Stimulated activated CD8-positive, alpha-beta memory T cell treated with anti-CD3 and anti-CD28 coated beads, Interleukin-7, amount 100 ng/mL, for 24 hours (primary cell): ENCODE results near the gene AP1M1.

Source experiments
- DNase-seq: peaks from one replicate; pipeline ENCODE4 v3.0.0-alpha.2; 2020; ENCODE audit warnings: low read depth

AP1M1 gene

GRCh38 chr19:16207490-16208025, 9.8 kb downstream of the AP1M1 start:
- DNase-seq, result no peak

DNA sequence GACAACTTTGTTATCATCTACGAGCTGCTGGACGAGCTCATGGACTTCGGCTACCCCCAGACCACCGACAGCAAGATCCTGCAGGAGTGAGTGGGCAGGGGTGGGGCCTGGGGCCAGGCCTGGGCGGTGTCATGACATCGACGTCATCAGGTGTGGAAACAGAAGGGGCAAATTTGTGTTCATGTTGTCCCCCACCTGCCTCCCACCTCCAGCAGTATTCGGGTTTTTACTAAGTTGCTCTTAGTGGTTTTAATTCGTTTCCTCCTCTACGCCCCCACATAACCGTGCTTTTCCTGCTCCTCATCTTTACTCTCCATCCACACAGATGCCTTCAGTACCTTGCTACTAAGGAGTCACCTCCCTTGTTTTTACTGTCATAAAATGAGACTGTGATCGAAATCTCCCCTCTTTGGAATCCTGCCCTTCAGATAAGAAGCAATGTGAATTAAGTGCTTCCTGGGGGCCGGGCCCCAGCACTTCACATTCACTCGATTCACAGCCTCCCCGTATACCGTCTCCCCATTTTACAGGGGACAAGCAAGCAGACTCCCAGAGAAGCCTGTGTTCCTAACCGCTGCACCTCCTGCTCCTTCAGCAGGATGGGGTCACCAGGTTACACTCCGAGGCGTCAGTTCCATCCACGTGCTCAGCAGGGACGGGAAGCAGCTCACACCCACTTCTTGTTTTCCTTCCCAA, 10.5 kb downstream of the AP1M1 start:
- DNase-seq, result no peak

- no peak for DNase-seq
These were observed 11.3 kb downstream of the AP1M1 start for GRCh38 chr19:16208847-16209665.

- no peak for DNase-seq
These were observed 12.5 kb downstream of the AP1M1 start for GRCh38 chr19:16210168-16210567.

DNA sequence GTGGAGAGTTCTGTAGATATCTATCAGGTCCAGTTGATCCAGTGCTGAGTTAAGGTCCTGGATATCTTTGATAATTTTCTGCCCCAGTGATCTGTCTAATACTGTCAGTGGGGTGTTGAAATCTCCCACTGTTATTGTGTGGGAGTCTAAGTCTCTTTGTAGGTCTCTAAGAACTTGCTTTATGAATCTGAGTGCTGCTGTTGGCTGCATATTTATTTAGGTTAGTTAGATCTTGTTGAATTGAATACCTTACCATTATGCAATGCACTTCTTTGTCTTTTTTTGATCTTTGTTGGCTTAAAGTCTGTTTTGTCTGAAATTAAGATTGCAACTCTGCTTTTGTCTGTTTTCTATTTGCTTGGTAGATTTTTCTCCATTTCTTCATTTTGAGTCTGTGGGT, 15.4 kb downstream of the AP1M1 start:
- DNase-seq, result no peak

DNA sequence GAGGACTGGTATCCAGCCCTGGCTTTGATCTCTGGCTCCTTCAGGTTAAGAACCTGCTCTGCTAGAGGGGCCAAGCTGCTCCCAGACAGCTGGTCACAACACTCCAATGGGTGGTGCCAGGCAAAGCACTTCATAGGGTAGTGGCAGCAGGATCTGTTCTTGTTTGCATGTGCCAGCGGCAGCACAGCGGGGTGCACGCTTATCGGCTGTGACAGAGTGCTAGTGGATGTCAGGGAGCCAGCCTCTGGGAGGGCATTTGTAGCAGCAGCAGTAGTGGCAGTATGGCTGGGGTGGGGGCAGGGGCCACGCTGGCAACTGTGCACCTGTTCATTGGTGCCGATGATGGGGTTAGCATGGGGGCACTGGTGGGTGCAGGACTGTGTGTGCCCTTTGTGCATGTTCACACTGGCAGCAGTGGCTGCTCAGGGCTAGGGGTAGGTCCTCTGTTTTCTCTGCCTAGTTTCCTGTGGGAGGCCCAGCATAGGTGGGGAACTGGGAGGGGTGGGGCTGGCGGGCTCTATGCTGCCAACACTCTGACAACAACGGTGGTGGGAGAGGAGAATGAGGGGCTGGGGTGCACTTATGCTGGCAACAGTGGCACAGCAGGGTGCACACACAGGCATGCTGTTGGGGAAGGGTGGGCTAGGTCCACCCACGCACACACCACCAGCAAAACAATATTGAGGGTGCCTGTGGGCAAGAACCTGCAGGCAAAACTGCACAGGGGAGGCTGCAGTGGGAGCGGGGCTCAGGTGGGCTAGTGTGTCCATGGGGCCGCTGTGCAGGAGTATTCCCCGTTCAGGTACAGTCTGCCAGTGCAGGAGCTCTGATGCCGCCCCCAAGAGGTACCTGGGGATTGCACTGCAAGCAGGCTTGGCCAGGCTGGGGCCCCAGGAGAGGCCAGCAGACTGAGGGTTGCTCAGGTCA, 19.3 kb downstream of the AP1M1 start:
- no peak for DNase-seq

DNA sequence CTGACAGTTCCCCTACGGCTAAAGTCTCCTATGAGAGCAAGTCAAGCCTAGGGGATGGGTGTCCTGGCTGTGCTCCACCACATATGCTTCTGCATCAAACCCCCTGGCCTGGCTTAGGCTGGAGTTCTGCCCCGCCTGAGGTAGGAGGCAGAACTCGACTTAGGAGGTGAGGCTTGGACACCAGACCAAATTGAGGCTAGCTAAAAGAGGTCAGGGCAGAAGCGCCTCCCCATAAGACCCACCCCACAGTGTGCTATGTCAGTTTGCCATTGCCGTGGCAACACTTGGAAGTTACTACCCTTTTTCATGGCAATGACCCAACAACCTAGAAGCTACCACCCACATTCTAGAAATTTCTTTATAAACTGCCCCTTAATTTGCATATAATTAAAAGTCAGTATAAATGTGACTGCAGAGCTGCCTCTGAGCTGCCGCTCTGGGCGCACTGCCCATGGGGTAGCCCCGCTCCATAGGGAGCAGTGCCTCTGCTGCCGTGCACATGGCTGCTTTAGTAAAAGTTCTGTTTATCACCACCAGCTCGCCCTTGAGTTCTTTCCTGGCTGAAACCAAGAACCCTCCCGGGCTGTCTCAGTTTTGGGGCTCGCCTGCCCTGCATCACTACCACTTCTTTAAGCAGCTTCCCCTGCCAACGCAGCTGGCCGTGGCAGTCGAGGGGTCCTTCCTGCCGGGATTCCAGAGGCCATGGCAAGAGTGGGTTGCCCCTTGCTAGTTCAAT, 20.2 kb downstream of the AP1M1 start:
- DNase-seq, result no peak

DNA sequence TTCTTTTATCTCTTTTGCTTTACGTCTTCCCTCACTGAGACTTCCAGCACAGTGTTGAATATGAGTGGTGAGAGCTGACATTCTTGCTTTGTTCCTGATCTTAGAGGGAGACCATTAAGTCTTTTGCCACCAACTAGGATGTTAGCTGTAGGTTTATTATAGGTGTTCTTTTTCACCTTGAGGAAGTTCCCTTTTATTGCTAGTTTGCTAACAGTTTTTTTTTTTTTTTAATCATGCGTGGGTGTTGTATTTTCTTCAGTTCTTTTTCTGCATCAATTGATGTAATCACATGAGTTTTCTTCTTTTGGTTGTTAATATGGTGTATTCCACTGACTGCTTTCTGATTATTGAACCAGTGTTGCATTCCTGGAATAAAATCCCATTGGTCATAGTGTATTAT, 21.1 kb downstream of the AP1M1 start:
- DNase-seq, result no peak

DNA sequence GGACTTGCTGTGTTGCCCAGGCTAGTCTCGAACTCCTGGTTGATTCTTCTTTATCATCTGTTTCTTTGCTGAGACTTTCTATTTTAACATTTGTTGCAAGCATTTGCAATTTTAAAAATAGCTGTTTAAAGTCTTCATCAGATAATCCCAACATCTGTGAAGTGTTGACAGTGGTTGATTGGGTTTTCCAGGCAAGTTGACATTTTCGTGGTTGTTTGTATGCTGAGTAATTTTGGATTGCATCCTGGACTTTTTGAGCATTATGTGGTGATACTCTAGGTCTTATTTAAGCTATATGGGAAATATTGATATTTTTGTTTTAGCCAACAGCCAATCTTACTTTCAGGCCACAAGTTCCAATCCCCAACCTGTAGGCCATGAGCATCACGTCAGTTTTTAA, 25.1 kb downstream of the AP1M1 start:
- DNase-seq, result no peak

- no peak for DNase-seq
These were observed 26.0 kb downstream of the AP1M1 start for GRCh38 chr19:16223746-16224145.

DNA sequence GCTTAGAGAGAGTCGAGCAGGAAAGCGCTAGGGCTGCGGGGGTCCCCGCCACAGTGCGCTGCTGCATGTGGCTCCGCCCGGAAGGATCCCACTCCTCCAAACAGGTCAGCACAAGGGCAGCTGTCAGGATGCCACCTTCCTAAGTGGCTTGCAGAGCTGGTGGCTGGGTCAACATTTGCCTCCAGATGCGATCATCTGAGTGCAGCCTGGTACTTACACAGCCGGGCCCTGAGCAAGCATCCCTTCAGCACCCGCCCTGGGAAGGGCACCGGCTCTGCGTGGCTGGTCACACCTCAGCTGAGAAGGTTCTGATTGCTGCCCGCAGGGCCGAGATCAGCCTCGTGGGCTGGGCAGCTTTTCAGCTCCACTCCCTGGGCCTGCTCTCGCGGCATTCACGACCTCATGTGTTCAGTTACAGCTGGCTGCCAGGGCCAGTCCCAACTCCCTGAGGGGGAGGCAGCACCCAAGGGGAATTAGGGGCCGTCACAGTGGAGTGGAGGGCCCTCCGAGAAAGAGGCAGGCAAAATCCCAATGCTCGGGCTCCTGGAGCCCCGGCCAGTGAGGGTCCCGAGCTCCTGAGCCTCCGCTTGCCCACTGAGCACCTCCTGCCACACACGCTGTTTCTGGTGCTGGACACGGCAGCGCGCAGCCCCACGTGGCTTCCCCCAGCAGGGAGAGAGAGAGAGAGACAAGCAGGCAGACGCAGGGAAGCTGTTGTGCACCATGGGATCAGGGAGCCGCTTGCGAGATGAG, 26.8 kb downstream of the AP1M1 start:
- no peak for DNase-seq

- no peak for DNase-seq
These were observed 27.8 kb downstream of the AP1M1 start for GRCh38 chr19:16225279-16226183.

- DNase-seq, result no peak
These were observed 28.5 kb downstream of the AP1M1 start for GRCh38 chr19:16226184-16226591.

- no peak for DNase-seq
These were observed 29.4 kb downstream of the AP1M1 start for GRCh38 chr19:16226878-16227836.

- no peak for DNase-seq
These were observed 30.3 kb downstream of the AP1M1 start for GRCh38 chr19:16227837-16228636.

GRCh38 chr19:16228637-16229321, 31.1 kb downstream of the AP1M1 start:
- no peak for DNase-seq

GRCh38 chr19:16229322-16229641, 31.6 kb downstream of the AP1M1 start:
- DNase-seq, result no peak
